GM19193 (cell line): ENCODE data around the gene TPSG1.
"Not testable (repeated sequence)": the region's sequence is repeated elsewhere in the genome, so short reads cannot be mapped to it uniquely, and the experiment has no call there.

ENCODE experiments used
- POLR2A ChIP-seq: IDR thresholded peaks from 4 replicates; pipeline ENCODE4 v1.6.1; 2011; ENCODE audit not compliant: insufficient read depth, insufficient read length; ENCODE audit errors: extremely low read depth

TPSG1 gene

DNA sequence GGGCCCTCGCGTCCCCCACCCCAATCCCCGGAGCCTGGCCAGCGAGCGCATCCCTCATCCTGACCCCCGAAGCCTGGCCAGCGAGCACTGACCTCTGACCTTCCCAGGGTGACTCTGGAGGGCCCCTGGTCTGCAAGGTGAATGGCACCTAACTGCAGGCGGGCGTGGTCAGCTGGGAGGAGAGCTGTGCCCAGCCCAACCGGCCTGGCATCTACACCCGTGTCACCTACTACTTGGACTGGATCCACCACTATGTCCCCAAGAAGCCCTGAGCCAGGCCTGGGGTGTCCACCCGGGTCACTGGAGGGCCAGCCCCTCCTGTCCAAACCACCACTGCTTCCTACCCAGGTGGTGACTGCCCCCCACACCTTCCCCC lies 33.1 kb upstream of the TPSG1 start:
- no peak for TF ChIP-seq POLR2A

DNA sequence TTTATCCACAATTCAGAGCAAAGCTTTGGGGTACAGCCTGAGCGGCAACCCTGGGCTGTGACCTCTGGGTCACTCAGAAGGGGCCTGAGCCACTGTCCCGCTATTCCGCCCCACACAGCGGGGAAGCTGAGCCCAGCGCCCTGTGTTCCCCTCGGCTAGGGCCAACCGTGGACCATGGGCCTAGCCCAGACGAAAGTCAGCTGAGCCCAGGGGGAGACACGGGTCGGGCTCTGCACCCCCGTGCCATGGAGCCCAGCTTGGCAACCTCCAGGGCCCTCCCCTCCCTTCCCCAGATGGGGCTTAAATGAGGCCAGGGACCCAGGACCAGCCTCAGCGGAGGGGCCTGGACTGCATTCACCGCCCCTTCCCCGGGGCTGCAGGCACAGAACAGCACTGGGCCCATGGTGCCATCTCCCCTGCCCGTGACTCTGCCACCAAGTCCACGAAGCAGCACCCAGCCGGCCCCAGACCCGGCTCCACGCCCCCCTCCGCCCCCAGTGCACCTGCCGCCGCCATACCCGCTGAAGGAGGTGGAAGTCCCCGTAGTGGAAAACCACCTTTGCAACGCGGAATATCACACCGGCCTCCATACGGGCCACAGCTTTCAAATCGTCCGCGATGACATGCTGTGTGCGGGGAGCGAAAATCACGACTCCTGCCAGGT lies 32.6 kb upstream of the TPSG1 start:
- no peak for TF ChIP-seq POLR2A

DNA sequence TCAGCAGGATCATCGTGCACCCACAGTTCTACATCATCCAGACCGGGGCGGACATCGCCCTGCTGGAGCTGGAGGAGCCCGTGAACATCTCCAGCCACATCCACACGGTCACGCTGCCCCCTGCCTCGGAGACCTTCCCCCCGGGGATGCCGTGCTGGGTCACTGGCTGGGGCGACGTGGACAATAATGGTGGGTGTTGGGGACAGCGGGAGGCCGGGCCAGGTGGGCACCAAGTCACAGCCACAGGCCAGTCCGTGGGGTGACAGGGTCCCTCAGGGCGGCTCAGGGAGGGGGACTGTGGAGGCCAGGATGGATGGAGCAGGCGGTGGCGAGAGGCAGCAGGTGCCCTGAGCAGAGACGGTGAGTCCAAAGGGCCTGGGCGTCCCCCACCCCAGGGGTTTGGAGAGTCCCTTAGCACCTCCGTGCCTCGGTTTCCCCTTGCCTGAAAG lies 31.8 kb upstream of the TPSG1 start:
- no peak for TF ChIP-seq POLR2A

GRCh38 chr16:1255276-1256122 lies 30.4 kb upstream of the TPSG1 start, which contains the start of gene TPSD1:
TPSD1 (plus strand) TSS chr16:1256069; CDS start chr16:1256281, 212 bp downstream.
- not testable (repeated sequence) for TF ChIP-seq POLR2A

DNA sequence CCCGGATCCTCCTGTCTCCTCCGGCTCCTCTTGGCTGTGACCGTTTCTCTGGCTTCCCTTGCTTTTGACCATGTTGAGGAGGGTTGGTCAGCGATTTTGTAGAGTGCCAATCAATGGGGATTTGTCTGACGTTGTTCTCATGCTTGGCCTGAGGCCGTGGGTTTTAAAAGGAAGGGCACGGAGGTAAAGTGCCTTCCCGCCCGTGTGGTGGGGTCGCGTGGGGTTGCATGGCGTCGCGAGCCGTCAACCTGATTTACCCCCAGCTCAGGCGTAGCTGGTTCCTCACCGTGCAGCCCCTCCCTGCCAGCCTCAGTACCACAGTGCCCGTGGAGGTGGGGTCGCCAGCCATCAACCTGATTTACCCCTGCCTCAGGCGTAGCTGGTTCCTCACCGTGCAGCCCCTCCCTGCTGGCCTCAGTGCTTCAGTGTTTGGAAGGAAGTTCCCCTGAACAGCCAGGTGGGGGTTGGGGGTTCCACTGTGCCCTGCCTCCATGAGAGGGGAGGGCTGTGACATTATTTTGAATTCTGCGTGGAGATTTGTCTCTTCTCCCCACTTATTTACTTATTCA lies 20.5 kb upstream of the TPSG1 start:
- TF ChIP-seq POLR2A, result no peak

GRCh38 chr16:1244881-1245280 lies 19.8 kb upstream of the TPSG1 start:
- TF ChIP-seq POLR2A, result no peak

- TF ChIP-seq POLR2A, result not testable (repeated sequence)
Observed at GRCh38 chr16:1240436-1240835, 15.4 kb upstream of the TPSG1 start, which contains the start of gene TPSAB1. TPSAB1 (plus strand) TSS chr16:1240705; CDS start chr16:1240939, 234 bp downstream.

DNA sequence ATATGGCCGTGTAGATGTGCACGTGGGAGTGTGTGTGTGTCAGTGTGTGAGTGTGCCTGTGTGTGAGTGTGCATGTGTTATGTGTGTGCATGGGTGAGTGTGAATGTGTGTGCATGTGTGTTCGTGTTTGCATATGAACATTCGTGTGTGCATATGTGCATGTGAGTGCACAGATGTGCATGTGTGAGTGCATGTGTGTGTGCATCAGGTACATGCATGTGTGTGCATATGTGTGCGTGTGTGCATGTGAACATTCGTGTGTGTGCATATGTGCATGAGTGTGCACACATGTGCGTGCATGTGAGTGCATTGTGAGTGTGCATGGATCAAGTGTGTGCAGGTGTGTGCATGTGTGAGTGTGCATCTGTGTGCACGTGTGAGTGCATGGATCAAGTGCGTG lies 12.9 kb upstream of the TPSG1 start:
- no peak for TF ChIP-seq POLR2A

- TF ChIP-seq POLR2A, result not testable (repeated sequence)
Observed at GRCh38 chr16:1230084-1230470, 5.0 kb upstream of the TPSG1 start, which contains the start of gene TPSB2. TPSB2 (minus strand) TSS chr16:1230184; CDS start chr16:1229951, 233 bp downstream.

DNA sequence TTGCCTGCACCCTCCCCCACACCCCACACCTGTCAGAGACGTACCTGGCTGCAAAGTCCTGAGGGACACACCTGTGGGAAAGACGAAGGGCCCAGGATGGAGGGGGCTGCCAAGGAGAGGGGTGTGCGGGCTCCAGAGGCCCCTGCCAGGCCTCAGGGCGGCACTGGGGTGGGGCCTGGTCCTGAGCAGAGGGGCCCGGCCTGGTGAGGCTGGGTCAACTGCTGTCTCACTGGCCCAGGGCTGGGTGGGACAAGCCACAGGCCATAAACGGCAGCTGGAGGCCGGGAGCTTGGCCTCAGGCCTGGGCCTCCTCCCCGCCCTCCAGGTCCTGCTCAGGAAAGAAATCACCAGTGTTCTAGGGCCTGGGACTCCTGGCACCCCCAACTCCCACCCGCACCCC lies 510 bp downstream of the TPSG1 start:
- no peak for TF ChIP-seq POLR2A

- no peak for TF ChIP-seq POLR2A
Observed at GRCh38 chr16:1223355-1224214, 1.5 kb downstream of the TPSG1 start.

- no peak for TF ChIP-seq POLR2A
Observed at GRCh38 chr16:1222553-1223354, 2.3 kb downstream of the TPSG1 start.

DNA sequence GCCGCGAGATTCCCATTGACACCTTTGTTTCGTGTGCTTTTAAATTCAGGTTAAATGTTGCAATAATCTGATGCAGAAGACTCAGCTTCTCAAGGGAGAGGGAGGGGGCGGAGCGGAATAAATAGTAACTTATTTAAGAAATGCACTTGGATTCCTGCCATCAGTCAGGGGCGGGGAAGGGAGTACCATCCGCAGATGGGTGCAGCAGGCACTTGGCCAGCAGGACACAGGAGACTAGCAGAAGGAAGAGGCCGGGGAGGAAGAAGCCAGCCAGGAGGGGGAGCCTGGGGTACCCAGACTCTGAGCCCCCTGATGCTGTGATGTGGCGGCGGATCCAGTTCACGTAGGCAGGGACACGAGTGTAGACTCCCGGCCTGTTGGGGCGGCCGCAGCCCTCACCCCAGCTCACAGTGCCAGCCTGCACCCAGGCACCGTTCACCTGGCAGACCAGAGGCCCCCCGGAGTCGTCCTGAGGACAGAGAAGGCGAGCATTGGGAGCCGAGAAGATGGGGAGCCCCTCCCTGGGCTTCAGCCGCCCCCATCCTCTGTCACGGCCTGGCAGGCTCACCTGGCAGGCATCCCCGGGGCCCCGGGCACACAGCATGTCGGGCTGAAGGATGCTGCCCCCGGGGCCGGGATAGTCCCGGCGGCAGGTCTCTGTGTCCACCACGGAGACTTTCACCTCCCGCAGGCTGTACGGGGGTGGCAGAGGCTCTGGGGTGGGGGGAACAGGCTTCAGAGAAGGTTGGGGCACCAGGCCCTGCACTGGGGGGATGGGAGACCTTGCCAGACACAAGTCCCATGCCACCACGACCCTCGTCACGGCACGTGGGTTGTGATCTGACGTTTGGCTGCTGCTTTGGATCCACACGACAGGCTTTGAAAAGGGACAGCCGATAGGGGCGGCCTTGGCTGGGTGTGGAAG lies 3.2 kb downstream of the TPSG1 start:
- no peak for TF ChIP-seq POLR2A

DNA sequence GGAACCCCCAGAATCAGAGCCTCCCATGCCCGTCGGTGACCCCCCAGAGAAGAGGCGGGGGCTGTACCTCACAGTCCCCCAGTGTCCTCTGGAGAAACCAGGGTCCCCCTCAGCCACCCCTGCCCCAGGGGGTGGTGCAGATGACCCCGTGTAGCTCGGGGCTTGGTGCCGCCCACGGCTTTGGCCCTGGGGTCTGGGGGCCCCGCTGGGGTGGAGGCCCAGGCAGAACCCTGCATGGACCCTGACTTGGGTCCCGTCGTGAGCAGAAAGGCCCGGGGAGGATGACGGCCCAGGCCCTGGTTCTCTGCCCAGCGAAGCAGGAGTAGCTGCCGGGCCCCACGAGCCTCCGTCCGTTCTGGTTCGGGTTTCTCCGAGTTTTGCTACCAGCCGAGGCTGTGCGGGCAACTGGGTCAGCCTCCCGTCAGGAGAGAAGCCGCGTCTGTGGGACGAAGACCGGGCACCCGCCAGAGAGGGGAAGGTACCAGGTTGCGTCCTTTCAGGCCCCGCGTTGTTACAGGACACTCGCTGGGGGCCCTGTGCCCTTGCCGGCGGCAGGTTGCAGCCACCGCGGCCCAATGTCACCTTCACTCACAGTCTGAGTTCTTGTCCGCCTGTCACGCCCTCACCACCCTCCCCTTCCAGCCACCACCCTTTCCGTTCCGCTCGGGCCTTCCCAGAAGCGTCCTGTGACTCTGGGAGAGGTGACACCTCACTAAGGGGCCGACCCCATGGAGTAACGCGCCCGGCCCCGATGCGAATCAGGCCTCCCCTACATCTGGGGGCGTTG lies 4.0 kb downstream of the TPSG1 start:
- TF ChIP-seq POLR2A, result no peak
